GM21529 (cell line): ENCODE data around the gene WNT3A.
A peak's percentile ranks its signal among the peaks of the same experiment; 100 is the strongest.

Source experiments
- ATAC-seq: cut with Tn5 transposase; IDR thresholded peaks from one replicate; pipeline ENCODE4 v1.9.1; 2021; ENCODE audit not compliant: unreplicated experiment

WNT3A gene

DNA sequence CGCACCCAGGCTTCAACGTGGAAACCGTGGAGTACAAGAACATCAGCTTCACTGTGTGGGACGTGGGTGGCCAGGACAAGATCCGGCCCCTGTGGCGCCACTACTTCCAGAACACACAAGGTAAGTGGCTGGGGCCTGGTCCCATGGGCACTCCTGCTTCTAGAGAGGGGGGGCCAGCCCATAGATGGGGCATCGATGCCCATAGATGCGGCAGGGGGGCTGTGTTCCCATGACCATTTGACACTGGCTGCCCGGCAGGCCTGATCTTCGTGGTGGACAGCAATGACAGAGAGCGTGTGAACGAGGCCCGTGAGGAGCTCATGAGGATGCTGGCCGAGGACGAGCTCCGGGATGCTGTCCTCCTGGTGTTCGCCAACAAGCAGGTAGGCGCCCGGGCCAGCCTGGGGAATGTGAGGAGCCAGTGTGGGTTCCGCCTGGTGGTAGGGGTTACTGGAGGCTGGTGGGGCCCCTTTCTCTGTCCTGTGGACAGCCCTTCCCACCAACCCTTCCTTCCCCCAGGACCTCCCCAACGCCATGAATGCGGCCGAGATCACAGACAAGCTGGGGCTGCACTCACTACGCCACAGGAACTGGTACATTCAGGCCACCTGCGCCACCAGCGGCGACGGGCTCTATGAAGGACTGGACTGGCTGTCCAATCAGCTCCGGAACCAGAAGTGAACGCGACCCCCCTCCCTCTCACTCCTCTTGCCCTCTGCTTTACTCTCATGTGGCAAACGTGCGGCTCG, 90.7 kb downstream of the WNT3A start:
- ATAC-seq: no peak

DNA sequence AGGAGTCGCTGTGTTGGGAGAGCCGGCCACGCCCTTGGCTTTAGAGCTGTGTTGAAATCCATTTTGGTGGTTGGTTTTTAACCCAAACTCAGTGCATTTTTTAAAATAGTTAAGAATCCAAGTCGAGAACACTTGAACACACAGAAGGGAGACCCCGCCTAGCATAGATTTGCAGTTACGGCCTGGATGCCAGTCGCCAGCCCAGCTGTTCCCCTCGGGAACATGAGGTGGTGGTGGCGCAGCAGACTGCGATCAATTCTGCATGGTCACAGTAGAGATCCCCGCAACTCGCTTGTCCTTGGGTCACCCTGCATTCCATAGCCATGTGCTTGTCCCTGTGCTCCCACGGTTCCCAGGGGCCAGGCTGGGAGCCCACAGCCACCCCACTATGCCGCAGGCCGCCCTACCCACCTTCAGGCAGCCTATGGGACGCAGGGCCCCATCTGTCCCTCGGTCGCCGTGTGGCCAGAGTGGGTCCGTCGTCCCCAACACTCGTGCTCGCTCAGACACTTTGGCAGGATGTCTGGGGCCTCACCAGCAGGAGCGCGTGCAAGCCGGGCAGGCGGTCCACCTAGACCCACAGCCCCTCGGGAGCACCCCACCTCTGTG, 91.6 kb downstream of the WNT3A start:
- no peak for ATAC-seq

- no peak for ATAC-seq
Measured at GRCh38 chr1:228099331-228099732, 92.5 kb downstream of the WNT3A start.

GRCh38 chr1:228100822-228101613, 94.2 kb downstream of the WNT3A start:
- no peak for ATAC-seq

DNA sequence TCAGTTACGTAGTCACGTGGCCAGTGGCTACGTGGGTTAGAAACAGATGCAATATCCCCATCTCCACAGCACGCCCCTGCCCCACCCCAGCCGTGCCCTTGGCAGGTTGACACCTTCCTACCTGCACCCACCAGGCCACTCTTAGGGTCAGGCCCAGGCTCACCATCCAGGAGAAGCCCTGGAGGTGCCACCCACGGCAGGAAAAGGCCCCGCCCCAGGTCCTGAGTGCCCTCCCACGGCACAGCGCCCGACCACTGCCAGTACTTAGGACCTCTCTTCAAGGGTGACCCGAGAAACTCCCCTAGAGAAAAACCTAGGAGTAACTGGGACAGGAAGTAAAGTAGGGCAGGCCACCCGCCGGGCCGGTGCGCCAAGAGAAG, 94.8 kb downstream of the WNT3A start:
- ATAC-seq: peak; percentile 4

DNA sequence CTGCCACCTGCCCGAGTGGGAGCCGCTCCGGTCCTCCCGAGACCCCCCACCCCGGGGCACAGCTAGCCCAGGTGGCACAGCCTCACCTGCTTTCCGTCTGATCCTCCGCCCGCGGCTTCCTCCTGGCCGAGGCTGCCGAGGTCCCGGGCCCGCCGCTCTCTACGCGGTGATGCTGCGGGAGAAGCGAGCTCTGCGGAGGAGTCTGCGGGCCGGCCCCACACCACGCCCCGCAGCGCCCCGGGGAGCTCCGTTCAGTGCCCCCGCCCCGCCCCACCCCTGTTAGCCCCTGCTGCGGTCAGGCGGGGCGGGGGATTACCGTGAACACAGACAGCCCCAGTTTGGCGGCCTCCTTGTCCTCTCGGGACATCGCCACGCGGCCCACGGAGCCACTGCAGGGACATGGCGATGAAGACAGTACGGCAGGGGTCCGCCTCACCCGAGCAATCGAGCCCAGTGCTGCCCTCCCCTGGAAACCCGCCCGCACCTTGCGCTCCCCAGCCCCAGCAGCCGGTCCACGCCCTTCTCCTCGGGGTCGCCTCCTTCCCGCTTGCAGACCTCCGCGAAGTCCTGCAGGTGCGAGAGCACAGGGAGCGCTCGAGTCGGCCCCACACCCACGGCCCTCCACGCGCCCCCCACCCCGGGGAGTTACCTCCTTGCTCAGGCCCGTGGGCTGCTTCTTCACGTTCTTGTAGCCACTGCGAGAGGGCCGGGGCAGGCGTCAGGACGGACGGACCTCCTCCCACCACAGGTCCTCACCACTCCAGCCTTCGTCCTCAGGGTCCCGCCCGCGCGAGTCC, 95.4 kb downstream of the WNT3A start:
- peak; percentile 35 for ATAC-seq

- ATAC-seq: peak; percentile 62
Measured at GRCh38 chr1:228102791-228103620, 96.2 kb downstream of the WNT3A start, which contains the start of gene C1orf35. Gene C1orf35, minus strand, starts transcription at chr1:228103325. Its CDS starts 98 bp downstream, at chr1:228103227.

DNA sequence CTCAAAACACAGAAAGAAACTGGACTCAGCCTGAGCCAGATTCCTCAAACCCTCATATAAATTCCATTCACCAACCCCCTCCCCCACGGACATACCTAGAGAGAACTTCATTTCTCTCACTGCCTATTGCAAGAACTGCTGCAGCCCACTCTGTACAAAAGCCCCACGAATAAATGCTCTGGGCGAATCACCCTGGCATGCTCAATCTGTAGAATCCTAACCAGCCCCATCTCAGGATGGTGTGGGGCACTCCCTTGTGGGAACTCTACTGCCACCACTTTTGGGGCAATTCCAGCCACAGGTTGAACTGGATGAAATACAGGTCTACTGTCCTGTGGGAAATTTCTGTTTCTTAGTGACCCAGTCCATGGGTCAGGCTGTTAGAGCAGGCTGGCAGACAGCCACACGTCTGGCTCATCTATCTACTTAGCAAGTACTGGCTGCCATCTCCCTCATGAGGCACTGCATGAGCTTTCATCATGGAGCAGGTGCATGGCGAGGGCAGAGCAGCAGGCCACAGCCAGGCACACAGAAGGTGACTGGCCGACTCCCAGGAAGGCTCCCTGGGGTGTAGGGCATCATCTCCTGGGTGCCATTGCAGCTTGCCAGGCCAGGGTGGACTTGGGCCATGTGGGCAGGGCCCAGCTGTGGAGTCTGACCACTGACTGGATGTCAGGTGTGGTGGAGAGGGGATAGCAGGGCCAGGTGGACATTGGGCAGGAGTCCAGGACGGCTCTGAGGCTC, 97.9 kb downstream of the WNT3A start:
- no peak for ATAC-seq

- ATAC-seq: no peak
Measured at GRCh38 chr1:228105270-228105995, 98.6 kb downstream of the WNT3A start.

DNA sequence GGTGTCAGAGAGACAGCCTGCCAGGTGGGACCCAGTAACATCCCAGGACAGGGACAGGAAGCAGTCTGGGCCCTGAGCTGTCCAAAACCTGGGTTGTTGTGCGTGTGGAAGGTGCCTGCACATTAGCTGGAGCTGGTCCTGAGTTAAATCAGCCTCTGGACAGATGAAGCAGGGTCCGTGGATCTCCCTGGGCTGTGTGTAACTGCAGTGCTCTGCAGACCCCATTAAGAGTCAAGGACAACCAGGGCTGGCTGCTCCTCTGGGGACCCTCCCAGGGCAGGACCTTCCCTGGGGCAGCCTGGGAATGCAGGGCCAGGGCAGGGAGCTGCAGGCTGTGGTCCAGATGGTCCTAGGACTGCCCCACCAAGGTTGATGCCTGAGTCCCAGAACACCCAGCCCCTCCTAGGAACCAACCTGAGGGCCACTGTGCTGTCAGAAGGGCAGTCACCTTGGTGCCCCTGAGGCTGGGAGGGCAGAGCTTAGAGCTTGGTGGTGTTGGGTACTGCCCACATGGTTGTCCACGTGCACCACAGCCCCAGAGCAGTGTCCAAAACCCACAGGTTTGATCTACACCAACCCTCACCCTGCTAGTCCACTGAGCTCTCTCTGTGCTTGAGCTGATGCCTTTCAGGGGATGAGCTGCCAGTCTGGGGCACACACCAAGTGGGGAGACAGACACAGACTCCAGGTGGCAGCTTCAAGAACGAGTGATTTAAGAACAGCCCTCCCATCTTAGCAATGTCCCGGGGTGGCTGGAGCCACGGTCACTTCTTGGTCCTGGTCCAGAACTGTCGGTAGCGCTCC, 99.4 kb downstream of the WNT3A start:
- ATAC-seq: no peak

- ATAC-seq: no peak
Measured at GRCh38 chr1:228106800-228107054, 99.9 kb downstream of the WNT3A start.

DNA sequence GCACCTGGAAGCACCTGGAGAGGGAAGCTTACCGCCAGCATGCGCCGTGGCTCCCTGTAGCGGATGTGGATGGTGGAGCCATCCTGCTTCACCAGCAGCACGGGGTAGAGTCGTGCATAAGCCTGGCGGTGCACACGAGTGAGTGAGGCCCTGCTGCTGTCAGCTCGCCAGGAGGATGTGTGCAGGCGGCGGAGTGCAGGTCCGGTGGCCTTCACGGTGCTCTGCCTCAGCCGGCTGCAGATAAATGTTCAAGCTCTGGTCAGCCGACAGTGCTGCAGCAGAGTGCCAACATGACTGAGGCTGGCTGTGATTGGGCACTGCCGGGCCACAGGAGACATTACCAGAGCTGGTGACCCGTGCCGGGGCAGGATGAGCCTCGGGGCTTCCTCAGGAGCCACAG, 100.8 kb downstream of the WNT3A start:
- ATAC-seq: no peak

- no peak for ATAC-seq
Measured at GRCh38 chr1:228108055-228108690, 101.4 kb downstream of the WNT3A start.

DNA sequence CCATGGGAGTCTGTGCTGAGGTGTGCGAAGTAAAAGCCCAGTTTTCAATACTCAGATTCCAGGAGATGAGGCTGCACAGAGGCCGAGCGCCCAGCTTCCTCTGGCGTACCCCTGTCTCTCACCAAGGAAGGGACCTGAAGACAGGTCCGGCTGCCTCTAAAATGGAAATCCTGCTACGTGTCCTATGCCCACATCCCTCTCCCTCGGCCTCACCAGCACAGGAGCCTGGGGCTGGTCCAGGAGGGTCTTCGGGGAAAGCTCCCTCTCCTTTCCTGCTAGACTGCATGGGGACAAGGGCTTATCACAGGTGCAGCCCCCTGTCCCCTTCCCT, 101.9 kb downstream of the WNT3A start:
- no peak for ATAC-seq

- peak; percentile 85 for ATAC-seq
Measured at GRCh38 chr1:228109073-228109961, 102.5 kb downstream of the WNT3A start, which contains the start of gene MRPL55. Gene MRPL55, minus strand, starts transcription at chr1:228109299. Its CDS starts 1,039 bp downstream, at chr1:228108260.

DNA sequence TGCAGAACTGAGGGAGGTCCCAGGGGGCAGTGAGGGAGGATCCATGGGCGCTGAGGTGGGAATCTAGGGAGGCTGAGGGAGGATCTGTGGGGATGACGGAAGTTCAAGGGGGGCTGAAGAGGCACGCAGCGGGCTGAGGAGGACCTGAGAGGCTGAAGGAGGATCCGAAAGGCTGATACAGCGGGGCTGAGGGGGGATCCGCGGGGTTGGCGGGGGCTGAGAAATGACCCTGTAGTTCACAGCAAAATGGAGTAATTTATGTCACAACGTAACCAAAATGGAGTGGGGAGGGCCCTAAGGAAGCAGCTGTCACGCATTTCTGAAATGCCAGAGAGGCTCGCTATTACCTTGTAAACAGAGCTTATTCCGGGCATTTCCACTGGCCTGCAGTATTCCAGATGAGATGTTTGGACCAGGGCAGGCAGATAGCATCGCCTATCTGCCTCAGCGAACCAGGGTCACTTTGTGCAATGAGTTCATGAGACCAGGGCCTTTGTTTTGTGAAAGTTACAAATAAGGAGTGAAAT, 103.2 kb downstream of the WNT3A start:
- no peak for ATAC-seq

DNA sequence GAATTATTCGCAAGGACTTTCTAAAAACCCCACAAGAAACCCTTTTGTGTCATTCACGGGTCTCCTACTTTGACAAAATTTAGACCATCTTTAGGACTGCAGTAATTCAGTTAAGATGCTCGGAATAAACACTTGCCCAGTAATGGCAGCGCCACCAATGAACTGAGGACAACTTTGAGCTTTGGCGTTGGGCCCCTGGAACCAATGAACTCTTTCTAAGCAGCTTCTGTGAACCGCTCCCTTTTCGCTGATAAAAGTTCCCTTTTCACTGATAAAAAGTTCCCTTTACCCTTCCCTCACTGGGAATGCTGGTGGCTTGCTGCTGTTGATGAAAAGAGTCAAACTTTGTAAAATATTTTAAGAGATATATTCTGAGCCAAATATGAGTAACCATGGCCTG, 103.8 kb downstream of the WNT3A start:
- ATAC-seq: no peak
